Cardiac fibroblast (primary cell): ENCODE results near the gene HLA-DQB1.
"Not testable (repeated sequence)": the region's sequence is repeated elsewhere in the genome, so short reads cannot be mapped to it uniquely, and the experiment has no call there.

Experiments used
- DNase-seq, 2 donors: peaks; one replicate each; pipeline versions ENCODE4 v3.0.0 to v3.0.0-alpha.2; 2010; ENCODE audit warnings: low read depth in 2 of 2
- H3K4me3 ChIP-seq, 2 donors: replicated peaks in 1 of 2; 1 replicate in 1 of 2; 2 replicates in 1 of 2; pipeline ENCODE4 v1.5.1; 2011; ENCODE audit warnings: low read depth in 2 of 2, low read length in 2 of 2, mild to moderate bottlenecking in 2 of 2, moderate library complexity in 1 of 2
- CTCF ChIP-seq: IDR thresholded peaks from one replicate; pipeline ENCODE4 v1.5.1; 2011; ENCODE audit warnings: low read depth, mild to moderate bottlenecking, low read length, inconsistent platforms

Gene HLA-DQB1

DNA sequence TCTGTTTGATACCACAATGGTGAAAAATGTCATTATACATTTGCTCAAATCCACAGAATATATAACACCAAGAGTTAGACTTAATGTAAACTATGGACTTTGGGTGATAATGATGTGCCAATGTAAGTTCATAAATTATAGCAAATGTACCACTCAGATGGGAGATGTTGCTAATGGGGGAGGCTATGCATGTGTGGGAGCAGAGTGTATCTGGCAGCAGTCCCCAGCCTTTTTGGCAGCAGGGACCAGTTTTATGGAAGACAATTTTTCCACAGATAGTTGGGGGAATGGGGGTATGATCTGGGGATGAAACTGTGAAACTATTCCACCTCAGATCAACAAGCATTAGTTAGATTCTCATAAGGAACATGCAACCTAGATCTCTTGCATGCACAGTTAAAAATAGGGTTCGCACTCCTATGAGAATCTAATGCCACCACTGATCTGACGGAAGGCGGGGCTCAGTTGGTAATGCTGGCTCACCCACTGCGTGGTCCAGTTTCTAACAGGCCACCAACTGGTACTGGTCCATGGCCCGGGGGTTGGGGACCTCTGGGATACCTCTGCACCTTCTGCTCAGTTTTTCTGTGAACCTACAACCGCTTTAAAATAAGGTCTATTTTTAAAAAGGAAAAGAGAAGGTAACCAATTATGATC lies 21.3 kb downstream of the HLA-DQB1 start:
- H3K4me3 ChIP-seq = no peak overlapping the region
- no peak for DNase-seq
- TF ChIP-seq CTCF = no peak

- TF ChIP-seq CTCF = no peak
- no peak for DNase-seq
- no peak overlapping the region for H3K4me3 ChIP-seq
These were observed 22.6 kb downstream of the HLA-DQB1 start for GRCh38 chr6:32643904-32644303.

DNA sequence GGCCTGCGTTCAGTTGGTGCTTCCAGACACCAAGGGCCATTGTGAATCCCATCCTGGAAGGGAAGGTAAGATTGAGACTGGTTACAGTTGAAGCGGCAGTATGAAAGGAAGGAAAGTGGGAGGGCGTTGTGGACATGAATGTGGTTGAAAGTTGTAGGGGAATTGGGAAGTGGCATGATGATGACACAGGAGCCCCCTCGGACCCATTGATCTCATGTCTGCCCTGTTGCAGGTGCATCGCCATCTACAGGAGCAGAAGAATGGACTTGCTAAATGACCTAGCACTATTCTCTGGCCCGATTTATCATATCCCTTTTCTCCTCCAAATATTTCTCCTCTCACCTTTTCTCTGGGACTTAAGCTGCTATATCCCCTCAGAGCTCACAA lies 23.7 kb downstream of the HLA-DQB1 start:
- no peak for DNase-seq
- no peak for TF ChIP-seq CTCF
- H3K4me3 ChIP-seq = no peak overlapping the region

DNA sequence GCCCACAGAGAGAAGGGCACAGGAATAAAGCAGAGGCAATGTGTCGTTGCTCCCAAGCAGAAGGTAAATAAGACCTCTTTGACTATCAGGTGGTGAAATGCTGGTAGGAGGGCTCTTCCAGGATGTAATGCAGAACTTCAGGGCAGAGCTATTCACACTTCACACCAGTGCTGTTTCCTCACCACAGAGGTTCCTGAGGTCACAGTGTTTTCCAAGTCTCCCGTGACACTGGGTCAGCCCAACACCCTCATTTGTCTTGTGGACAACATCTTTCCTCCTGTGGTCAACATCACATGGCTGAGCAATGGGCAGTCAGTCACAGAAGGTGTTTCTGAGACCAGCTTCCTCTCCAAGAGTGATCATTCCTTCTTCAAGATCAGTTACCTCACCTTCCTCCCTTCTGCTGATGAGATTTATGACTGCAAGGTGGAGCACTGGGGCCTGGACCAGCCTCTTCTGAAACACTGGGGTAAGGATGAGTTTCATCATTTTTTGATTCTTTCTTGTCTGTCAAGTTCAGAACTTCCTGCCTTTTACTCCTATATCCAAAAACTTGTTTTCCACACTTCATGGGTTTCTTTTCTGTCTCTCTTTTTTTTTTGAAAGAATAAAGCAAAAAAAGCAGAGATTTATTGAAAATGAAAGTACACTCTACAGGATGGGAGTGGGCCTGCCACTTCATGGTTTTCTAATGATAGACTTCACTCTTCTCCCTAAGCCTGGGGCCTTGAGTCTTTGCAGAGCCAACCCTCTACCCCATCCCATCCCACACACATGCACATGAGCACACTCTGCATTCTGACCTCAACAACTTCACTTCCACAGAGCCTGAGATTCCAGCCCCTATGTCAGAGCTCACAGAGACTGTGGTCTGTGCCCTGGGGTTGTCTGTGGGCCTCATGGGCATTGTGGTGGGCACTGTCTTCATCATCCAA lies 24.4 kb downstream of the HLA-DQB1 start:
- not testable (repeated sequence) for DNase-seq, H3K4me3 ChIP-seq

GRCh38 chr6:32641122-32641521 lies 25.3 kb downstream of the HLA-DQB1 start:
- no peak for TF ChIP-seq CTCF
- DNase-seq = no peak
- H3K4me3 ChIP-seq = no peak overlapping the region

DNA sequence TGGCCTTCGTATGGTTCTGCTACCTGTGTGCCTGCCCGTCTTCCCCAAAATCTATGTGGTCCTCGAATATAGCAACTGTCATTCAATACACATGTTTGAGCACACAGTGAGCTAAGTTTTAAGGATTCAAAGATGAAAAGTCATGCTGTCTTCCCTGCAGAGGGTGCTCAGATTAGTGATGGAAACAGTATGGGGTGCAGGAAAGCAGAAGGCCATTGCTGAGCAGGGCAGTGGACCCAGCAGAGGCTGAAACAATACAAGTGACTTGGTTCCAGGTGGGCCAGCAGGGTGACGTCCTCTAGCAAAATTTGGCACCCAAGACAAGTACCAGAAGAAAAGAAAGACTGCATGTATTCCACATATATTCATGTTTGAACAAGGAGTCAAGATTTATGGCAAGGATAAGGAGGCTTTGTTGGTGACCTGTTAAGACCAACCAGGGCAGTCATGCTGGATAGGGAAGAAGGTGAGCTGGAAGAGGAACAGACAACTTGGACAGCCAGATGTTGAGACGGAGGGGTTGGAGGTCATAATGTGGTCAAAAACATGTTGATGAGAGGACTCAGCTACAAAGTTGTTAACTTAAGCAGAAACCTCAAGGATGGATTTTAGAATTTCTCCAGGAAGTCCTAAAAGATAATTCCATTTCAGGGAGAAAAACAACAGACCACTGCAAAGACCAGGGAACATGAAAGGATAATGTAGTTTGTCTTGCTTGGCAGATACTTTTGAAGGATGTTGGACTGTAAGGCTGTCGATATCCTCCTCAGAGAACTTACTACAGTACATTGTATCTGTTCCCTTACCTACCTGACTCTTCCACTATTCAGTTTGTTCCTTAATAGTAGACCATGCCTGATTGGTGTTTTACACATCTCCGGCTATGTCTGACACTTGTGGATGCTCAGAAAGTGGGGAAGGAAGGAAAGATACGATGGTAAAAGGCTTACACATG lies 26.7 kb downstream of the HLA-DQB1 start:
- no peak overlapping the region for H3K4me3 ChIP-seq
- no peak for TF ChIP-seq CTCF

More for the DNA sequence above, 26.7 kb downstream of the HLA-DQB1 start:
- no peak for DNase-seq
